Muscle layer of colon (tissue), 2 donors: ENCODE data around the gene MT1F.

Source experiments
- H3K27ac ChIP-seq: one replicate; pipeline ENCODE4 v1.7.0; 2013; ENCODE audit warnings: low read depth, mild to moderate bottlenecking, low read length, moderate library complexity
- H3K27me3 ChIP-seq, 2 donors: one replicate each; pipeline ENCODE4 v1.7.0; 2013; ENCODE audit warnings: low read length in 2 of 2, mild to moderate bottlenecking in 2 of 2; ENCODE audit not compliant: insufficient read depth in 2 of 2, control insufficient read depth in 1 of 2
- H3K36me3 ChIP-seq: one replicate; pipeline ENCODE4 v1.7.0; 2013; ENCODE audit warnings: mild to moderate bottlenecking, low read length; ENCODE audit not compliant: insufficient read depth
- H3K4me1 ChIP-seq: one replicate; pipeline ENCODE4 v1.7.0; 2013; ENCODE audit warnings: mild to moderate bottlenecking, low read length; ENCODE audit not compliant: insufficient read depth
- H3K4me3 ChIP-seq, 2 donors: one replicate each; pipeline ENCODE4 v1.7.0; 2013; ENCODE audit warnings: low read length in 2 of 2, low read depth in 1 of 2, mild to moderate bottlenecking in 1 of 2, moderate library complexity in 1 of 2
- H3K9ac ChIP-seq: one replicate; pipeline ENCODE4 v1.7.0; 2013; ENCODE audit warnings: low read length
- H3K9me3 ChIP-seq: one replicate; pipeline ENCODE4 v1.7.0; 2013; ENCODE audit warnings: mild to moderate bottlenecking, low read length
- donor health status: abdominal sarcoma.
- donor health status: Adenocarcinoma of cecum.

The MT1F gene

GRCh38 chr16:56628486-56629350, 29.0 kb upstream of the MT1F start:
- Histone ChIP-seq H3K9ac (no peak overlapping the region), H3K4me1 (peaks cover 23% of the 10 kb centered on the region), H3K27me3 (peaks cover 0 to 6% of the 10 kb centered on the region in 2 donors), H3K36me3 (no peaks in the 10 kb centered on the region), H3K4me3 (no peak overlapping the region), H3K27ac (peak overlapping the region; percentile 42), H3K9me3 (no peaks in the 10 kb centered on the region)

GRCh38 chr16:56629531-56629930, 28.2 kb upstream of the MT1F start:
- Histone ChIP-seq H3K27ac (no peak overlapping the region), H3K36me3 (no peaks in the 10 kb centered on the region), H3K27me3 (peaks cover 6 to 10% of the 10 kb centered on the region in 2 donors), H3K9ac (no peak overlapping the region), H3K4me1 (peaks cover 23% of the 10 kb centered on the region), H3K9me3 (no peaks in the 10 kb centered on the region), H3K4me3 (no peak overlapping the region)

GRCh38 chr16:56630134-56630533, 27.6 kb upstream of the MT1F start:
- Histone ChIP-seq H3K27me3 (peaks cover 11 to 16% of the 10 kb centered on the region in 2 donors), H3K27ac (no peak overlapping the region), H3K36me3 (no peaks in the 10 kb centered on the region)

GRCh38 chr16:56631197-56631596, 26.6 kb upstream of the MT1F start:
- no peak overlapping the region for H3K9ac ChIP-seq
- H3K4me1 ChIP-seq, result peaks cover 36% of the 10 kb centered on the region
- no peak overlapping the region for H3K4me3 ChIP-seq
- no peaks in the 10 kb centered on the region for H3K9me3 ChIP-seq
- H3K27ac ChIP-seq, result no peak overlapping the region
- H3K36me3 ChIP-seq, result no peaks in the 10 kb centered on the region
- peaks cover 22 to 27% of the 10 kb centered on the region in 2 donors for H3K27me3 ChIP-seq

More at GRCh38 chr16:56630134-56630533, 27.6 kb upstream of the MT1F start:
- H3K4me3 ChIP-seq, result no peak overlapping the region
- H3K9me3 ChIP-seq, result no peaks in the 10 kb centered on the region
- H3K4me1 ChIP-seq, result peaks cover 28% of the 10 kb centered on the region
- H3K9ac ChIP-seq, result no peak overlapping the region

GRCh38 chr16:56631832-56632155, 26.0 kb upstream of the MT1F start:
- Histone ChIP-seq H3K36me3 (no peaks in the 10 kb centered on the region), H3K9me3 (no peaks in the 10 kb centered on the region), H3K4me1 (peaks cover 31% of the 10 kb centered on the region), H3K4me3 (peak overlapping the region; percentile 51 to 63), H3K27ac (peak overlapping the region; percentile 42), H3K9ac (peak overlapping the region; percentile 44), H3K27me3 (peaks cover 22 to 33% of the 10 kb centered on the region in 2 donors)

GRCh38 chr16:56632156-56632847, 25.5 kb upstream of the MT1F start, which contains the start of gene MT1M:
Gene MT1M, plus strand, starts transcription at chr16:56632659. Its CDS starts 73 bp downstream, at chr16:56632732.
- Histone ChIP-seq H3K4me3 (peak within 1 kb of the TSS; percentile 51 to 63), H3K4me1 (peaks cover 26% of the 10 kb centered on the region), H3K27me3 (peaks cover 24 to 38% of the 10 kb centered on the region in 2 donors), H3K9me3 (no peaks in the 10 kb centered on the region), H3K36me3 (no peaks in the 10 kb centered on the region), H3K27ac (peak within 1 kb of the TSS; percentile 42), H3K9ac (peak within 1 kb of the TSS; percentile 53)

- Histone ChIP-seq H3K9me3 (no peaks in the 10 kb centered on the region), H3K36me3 (no peaks in the 10 kb centered on the region), H3K4me1 (peaks cover 24% of the 10 kb centered on the region), H3K27ac (no peak overlapping the region), H3K27me3 (peaks cover 30 to 44% of the 10 kb centered on the region in 2 donors), H3K4me3 (peak overlapping the region; percentile 51 to 63), H3K9ac (peak overlapping the region; percentile 53)
Observed at GRCh38 chr16:56632848-56633365, 24.9 kb upstream of the MT1F start.

- no peak overlapping the region for H3K27ac ChIP-seq
- peaks cover 28% of the 10 kb centered on the region for H3K4me1 ChIP-seq
- H3K36me3 ChIP-seq, result no peaks in the 10 kb centered on the region
- no peaks in the 10 kb centered on the region for H3K9me3 ChIP-seq
- H3K27me3 ChIP-seq, result peaks cover 35 to 50% of the 10 kb centered on the region in 2 donors
- no peak overlapping the region for H3K4me3 ChIP-seq
- H3K9ac ChIP-seq, result no peak overlapping the region
Observed at GRCh38 chr16:56633535-56633934, 24.2 kb upstream of the MT1F start.

GRCh38 chr16:56634715-56635440, 22.9 kb upstream of the MT1F start:
- Histone ChIP-seq H3K27me3 (peaks cover 48 to 63% of the 10 kb centered on the region in 2 donors), H3K36me3 (no peaks in the 10 kb centered on the region), H3K4me1 (peaks cover 34% of the 10 kb centered on the region), H3K9ac (no peak overlapping the region), H3K4me3 (peak overlapping the region in 1 of 2 donors; percentile 11), H3K27ac (no peak overlapping the region), H3K9me3 (no peaks in the 10 kb centered on the region)

GRCh38 chr16:56635441-56635967, 22.3 kb upstream of the MT1F start:
- Histone ChIP-seq H3K4me1 (peaks cover 34% of the 10 kb centered on the region), H3K36me3 (no peaks in the 10 kb centered on the region), H3K27me3 (peaks cover 54 to 63% of the 10 kb centered on the region in 2 donors), H3K27ac (no peak overlapping the region), H3K4me3 (peak overlapping the region in 1 of 2 donors; percentile 11), H3K9ac (no peak overlapping the region), H3K9me3 (no peaks in the 10 kb centered on the region)
